ENCODE results near the gene SH3RF2. TPM values are rescaled to one million over a fixed set of nuclear protein-coding genes. Genes with fewer than 3 reads are reported as not detected.

Gene SH3RF2
- total RNA-seq, 2 experiments from 2014 or later = not detected

DNA sequence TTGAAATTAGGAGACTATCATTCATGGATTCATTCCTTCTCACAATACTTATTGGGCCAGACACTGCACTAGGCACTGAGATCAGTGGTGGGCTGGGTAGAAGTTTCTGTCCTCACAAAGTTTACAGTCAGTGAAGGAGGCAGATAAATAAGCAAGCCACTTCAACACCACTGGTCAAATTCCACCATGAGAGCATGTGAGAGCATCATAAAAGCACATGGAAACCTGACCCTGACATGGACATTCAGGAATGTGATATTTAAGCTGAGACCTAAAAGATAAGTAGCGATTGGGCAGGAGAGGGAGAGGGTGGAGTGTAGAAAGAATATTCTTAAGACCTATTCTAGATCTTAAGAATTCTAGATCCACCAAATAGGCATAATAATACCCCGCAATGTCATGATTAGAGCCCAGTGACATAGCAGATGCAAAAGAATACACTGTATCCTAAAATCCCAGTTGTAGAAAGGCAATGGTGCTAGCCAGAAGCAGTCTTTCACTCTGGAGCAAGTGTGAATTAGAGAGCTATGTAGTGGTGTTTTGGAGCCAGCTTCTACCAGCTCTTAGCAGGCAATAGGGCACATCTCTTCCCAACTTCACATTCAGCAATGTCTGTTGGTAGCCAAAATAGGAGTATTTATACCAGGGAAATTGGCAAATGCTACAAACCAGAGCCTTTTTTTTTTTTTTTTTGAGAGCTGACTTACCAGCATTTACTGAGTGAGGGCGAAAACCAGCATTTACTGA is 46.4 kb downstream of the SH3RF2 start:
- no peaks in the 10 kb centered on the region for H3K4me1 Mint-ChIP-seq (ENCODE audit: low read depth)
- H3K27ac Mint-ChIP-seq = no peak overlapping the region
- no peak for TF ChIP-seq CTCF (IDR thresholded peaks at IDR 0.05)
- DNase-seq (no peak), ATAC-seq (no peak)
- H3K4me3 Mint-ChIP-seq = no peak overlapping the region
- H3K27me3 Mint-ChIP-seq = no peaks in the 10 kb centered on the region
- intact Hi-C loops (cut with micrococcal nuclease) = no loop called here
- no peaks in the 10 kb centered on the region for H3K9me3 Mint-ChIP-seq
- ChIA-PET CTCF (no interaction called here), POLR2A (no interaction called here)
- no peaks in the 10 kb centered on the region for H3K36me3 Mint-ChIP-seq (ENCODE audit: low read depth)

DNA sequence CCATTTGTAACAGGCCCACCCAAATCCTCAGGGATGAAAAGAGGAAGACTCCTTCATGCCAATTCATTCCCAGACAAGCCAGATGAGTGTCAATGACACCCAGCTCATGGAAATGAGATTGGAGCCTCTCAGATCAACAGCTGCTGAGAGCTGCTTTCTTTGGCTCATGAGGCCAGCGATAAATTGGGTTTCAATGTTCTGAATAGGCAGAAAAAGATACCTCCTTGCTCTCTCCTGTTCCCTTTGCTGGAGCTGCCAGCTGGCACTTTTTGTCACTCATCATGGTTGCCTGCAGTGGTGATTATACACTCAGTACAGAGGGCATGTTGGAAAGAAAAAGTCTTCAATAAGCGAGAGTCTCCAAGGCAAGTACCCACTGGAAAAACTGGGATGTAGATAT is 47.1 kb downstream of the SH3RF2 start:
- H3K4me3 Mint-ChIP-seq = no peak overlapping the region
- no peak for TF ChIP-seq CTCF (IDR thresholded peaks at IDR 0.05)
- intact Hi-C loops (cut with micrococcal nuclease) = no loop called here
- H3K9me3 Mint-ChIP-seq = no peaks in the 10 kb centered on the region
- ChIA-PET POLR2A (no interaction called here), CTCF (no interaction called here)
- no peaks in the 10 kb centered on the region for H3K27me3 Mint-ChIP-seq
- H3K4me1 Mint-ChIP-seq (ENCODE audit: low read depth) = no peaks in the 10 kb centered on the region
- no peaks in the 10 kb centered on the region for H3K36me3 Mint-ChIP-seq (ENCODE audit: low read depth)
- DNase-seq = no peak
- H3K27ac Mint-ChIP-seq = no peak overlapping the region
- ATAC-seq = no peak

DNA sequence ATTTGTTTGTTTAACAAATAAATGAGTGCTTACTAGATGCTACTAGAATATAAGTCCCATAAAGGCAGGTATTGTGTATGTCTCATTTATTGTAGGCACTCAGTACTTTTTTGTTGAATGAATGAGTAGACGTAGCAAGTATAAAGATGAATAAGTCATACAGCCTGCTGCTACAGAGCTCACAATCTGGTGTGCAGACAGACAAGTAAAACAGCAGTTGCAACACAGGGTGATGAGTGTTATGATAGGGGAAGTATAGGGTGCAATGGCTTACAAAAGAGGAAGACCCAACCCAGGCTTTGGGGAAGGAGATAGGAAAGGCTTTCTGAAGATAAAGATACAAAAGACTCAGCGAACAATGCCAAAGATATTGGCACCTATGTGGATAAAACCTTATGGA is 47.7 kb downstream of the SH3RF2 start:
- ChIA-PET CTCF (no interaction called here), POLR2A (no interaction called here)
- TF ChIP-seq CTCF (IDR thresholded peaks at IDR 0.05) = no peak
- intact Hi-C loops (cut with micrococcal nuclease) = no loop called here
- no peak for DNase-seq
- Mint-ChIP-seq H3K27ac (no peak overlapping the region), H3K9me3 (no peaks in the 10 kb centered on the region), H3K4me1 (ENCODE audit: low read depth) (no peaks in the 10 kb centered on the region), H3K36me3 (ENCODE audit: low read depth) (no peaks in the 10 kb centered on the region), H3K27me3 (no peaks in the 10 kb centered on the region), H3K4me3 (no peak overlapping the region)
- ATAC-seq = no peak

GRCh38 chr5:145987856-145988255 is 51.5 kb downstream of the SH3RF2 start:
- no peak for TF ChIP-seq CTCF (IDR thresholded peaks at IDR 0.05)
- DNase-seq (no peak), ATAC-seq (no peak)
- no peaks in the 10 kb centered on the region for H3K36me3 Mint-ChIP-seq (ENCODE audit: low read depth)
- H3K27ac Mint-ChIP-seq = no peak overlapping the region
- ChIA-PET CTCF (no interaction called here), POLR2A (no interaction called here)
- no peak overlapping the region for H3K4me3 Mint-ChIP-seq
- H3K4me1 Mint-ChIP-seq (ENCODE audit: low read depth) = no peaks in the 10 kb centered on the region
- intact Hi-C loops (cut with micrococcal nuclease) = no loop called here
- H3K27me3 Mint-ChIP-seq = peaks cover 3% of the 10 kb centered on the region
- H3K9me3 Mint-ChIP-seq = peaks cover 2% of the 10 kb centered on the region

DNA sequence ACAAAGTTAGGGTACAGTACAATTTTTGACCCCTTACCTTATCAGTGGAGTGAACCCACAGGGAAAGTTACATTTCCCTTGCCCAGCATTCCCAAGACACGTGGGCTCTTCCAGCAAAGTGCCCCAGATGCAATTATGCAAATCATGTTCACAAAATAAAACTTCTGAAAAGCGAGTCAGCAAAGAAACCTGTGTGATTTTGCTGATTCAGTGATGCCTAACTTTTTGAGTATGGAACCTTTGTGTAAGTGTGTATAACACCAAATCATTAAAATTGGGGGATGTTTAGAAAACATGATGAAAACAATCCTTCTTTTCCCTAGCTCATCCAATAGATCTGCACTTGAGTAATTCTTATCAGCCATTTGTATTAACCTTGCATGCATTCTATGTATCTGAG is 52.6 kb downstream of the SH3RF2 start:
- intact Hi-C loops (cut with micrococcal nuclease) = no loop called here
- H3K27ac Mint-ChIP-seq = no peak overlapping the region
- no peak for TF ChIP-seq CTCF (IDR thresholded peaks at IDR 0.05)
- H3K4me1 Mint-ChIP-seq (ENCODE audit: low read depth) = no peaks in the 10 kb centered on the region
- H3K27me3 Mint-ChIP-seq = peaks cover 3% of the 10 kb centered on the region
- ATAC-seq = no peak
- no peaks in the 10 kb centered on the region for H3K36me3 Mint-ChIP-seq (ENCODE audit: low read depth)
- ChIA-PET CTCF (no interaction called here), POLR2A (no interaction called here)
- H3K4me3 Mint-ChIP-seq = no peak overlapping the region
- peaks cover 2% of the 10 kb centered on the region for H3K9me3 Mint-ChIP-seq
- DNase-seq = no peak

Measured in activated CD8-positive, alpha-beta T cell treated with anti-CD3 and anti-CD28 coated beads for 36 hours (primary cell).